ENCODE results near the gene ZNF438. TPM values are rescaled to one million over a fixed set of nuclear protein-coding genes. Genes with fewer than 3 reads are reported as not detected.
A peak's percentile ranks its signal among the peaks of the same experiment; 100 is the strongest.

ZNF438 gene
- total RNA-seq, 1 experiment from 2014 or later: 0.83 TPM

DNA sequence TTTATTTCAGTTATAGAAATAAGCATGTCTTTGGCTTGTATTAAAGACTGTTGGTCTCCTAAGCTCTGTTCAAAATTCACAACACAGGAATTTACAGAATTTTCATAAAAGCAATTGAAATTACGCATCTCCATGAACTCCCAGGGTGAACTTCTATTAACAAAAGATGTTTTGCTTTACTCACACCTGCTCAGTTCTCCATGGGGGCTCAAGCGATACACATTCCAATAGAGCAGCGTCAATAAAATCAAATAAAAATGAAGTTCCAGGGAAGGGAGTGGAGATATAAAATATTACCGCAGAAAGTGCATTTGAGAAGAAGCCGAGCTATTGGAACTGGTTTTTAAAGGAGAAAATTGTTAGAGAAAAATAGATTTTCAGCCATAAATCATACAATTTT lies 41.5 kb upstream of the ZNF438 start:
- H4K8ac ChIP-seq (replicated peaks; ENCODE audit: insufficient read length, low read depth, low read length): no peak overlapping the region

More for the DNA sequence above, 41.5 kb upstream of the ZNF438 start:
- Mint-ChIP-seq H3K36me3 (ENCODE audit: insufficient read depth in 1 of 3, low read depth in 3 of 3) (peaks cover 0 to 4% (median 0%) of the 10 kb centered on the region in 3 experiments; a peak in 1 of 7 replicates), H3K9me3 (peaks cover 0 to 2% of the 10 kb centered on the region in 2 experiments; a peak in 2 of 5 replicates), H3K4me3 (no peak overlapping the region), H3K4me1 (peaks cover 28 to 37% of the 10 kb centered on the region in 2 experiments), H3K27ac (peak overlapping the region in 2 of 3 experiments; percentile 62 to 94; a peak in 4 of 7 replicates), H3K27me3 (ENCODE audit: low read depth) (no peaks in the 10 kb centered on the region; the same call in 1 of the 2 replicates)
- H2AK5ac ChIP-seq (ENCODE audit: insufficient read length, low read length): no peak overlapping the region
- H4K91ac ChIP-seq (ENCODE audit: insufficient read length, low read depth, low read length): no peak overlapping the region
- H3K4ac ChIP-seq (ENCODE audit: low read depth, low read length): no peak overlapping the region
- H4K20me1 ChIP-seq (ENCODE audit: control insufficient read depth, insufficient read depth, insufficient read length): no peaks in the 10 kb centered on the region
- no peak overlapping the region for H2AFZ ChIP-seq (ENCODE audit: low read length)
- H3T11ph ChIP-seq (ENCODE audit: low read length): no peak overlapping the region
- H2BK5ac ChIP-seq (ENCODE audit: insufficient read length, low read length): no peak overlapping the region
- H4K5ac ChIP-seq (ENCODE audit: insufficient read length, low read depth, low read length): no peak overlapping the region
- H3K4me1 ChIP-seq (ENCODE audit: insufficient read depth, low read length): peaks cover 6% of the 10 kb centered on the region; the same call in 1 of the 2 replicates
- no peak overlapping the region for H2BK15ac ChIP-seq (ENCODE audit: low read depth, low read length)
- no peak overlapping the region for H3K14ac ChIP-seq (ENCODE audit: insufficient read depth, low read length)
- H3K56ac ChIP-seq (ENCODE audit: insufficient read length, low read depth, low read length): no peak overlapping the region
- WGBS (ENCODE audit: extremely low coverage, insufficient read length, low lambda C conversion rate): no CpG with 5 or more reads among the region's 5 CpGs
- H2BK20ac ChIP-seq (ENCODE audit: low read depth, low read length, poor library complexity, severe bottlenecking): no peak overlapping the region
- DNase-seq: no peak
- no peak overlapping the region for H3K9ac ChIP-seq (ENCODE audit: extremely low read depth, insufficient read length, low read length)
- no peaks in the 10 kb centered on the region for H3K79me1 ChIP-seq (ENCODE audit: insufficient read depth, low read depth, low read length, poor library complexity, severe bottlenecking)
- H3K18ac ChIP-seq (ENCODE audit: insufficient read length, low read depth, low read length): no peak overlapping the region
- no peak overlapping the region for H3K23ac ChIP-seq (ENCODE audit: insufficient read length, low read depth, low read length)
- H3K79me2 ChIP-seq (ENCODE audit: insufficient read depth, low read length): no peaks in the 10 kb centered on the region
- no peak overlapping the region for H2BK12ac ChIP-seq (ENCODE audit: insufficient read length, low read depth, low read length)
- H3K27me3 ChIP-seq (ENCODE audit: insufficient read depth, low read length): no peaks in the 10 kb centered on the region; the same call in 1 of the 2 replicates
- H3K9me3 ChIP-seq (ENCODE audit: control insufficient read depth, low read depth, low read length): no peaks in the 10 kb centered on the region
- no peak overlapping the region for H3K27ac ChIP-seq (ENCODE audit: insufficient read length, low read depth, low read length)
- H3K4me2 ChIP-seq (ENCODE audit: insufficient read depth, insufficient read length, low read length): no peak overlapping the region
- TF ChIP-seq, protein P1, sequence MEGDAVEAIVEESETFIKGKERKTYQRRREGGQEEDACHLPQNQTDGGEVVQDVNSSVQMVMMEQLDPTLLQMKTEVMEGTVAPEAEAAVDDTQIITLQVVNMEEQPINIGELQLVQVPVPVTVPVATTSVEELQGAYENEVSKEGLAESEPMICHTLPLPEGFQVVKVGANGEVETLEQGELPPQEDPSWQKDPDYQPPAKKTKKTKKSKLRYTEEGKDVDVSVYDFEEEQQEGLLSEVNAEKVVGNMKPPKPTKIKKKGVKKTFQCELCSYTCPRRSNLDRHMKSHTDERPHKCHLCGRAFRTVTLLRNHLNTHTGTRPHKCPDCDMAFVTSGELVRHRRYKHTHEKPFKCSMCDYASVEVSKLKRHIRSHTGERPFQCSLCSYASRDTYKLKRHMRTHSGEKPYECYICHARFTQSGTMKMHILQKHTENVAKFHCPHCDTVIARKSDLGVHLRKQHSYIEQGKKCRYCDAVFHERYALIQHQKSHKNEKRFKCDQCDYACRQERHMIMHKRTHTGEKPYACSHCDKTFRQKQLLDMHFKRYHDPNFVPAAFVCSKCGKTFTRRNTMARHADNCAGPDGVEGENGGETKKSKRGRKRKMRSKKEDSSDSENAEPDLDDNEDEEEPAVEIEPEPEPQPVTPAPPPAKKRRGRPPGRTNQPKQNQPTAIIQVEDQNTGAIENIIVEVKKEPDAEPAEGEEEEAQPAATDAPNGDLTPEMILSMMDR (conservative IDR thresholded peaks at IDR 0.05): no peak
- no peak overlapping the region for H2BK120ac ChIP-seq (ENCODE audit: low read depth, low read length, poor library complexity, severe bottlenecking)
- no peaks in the 10 kb centered on the region for H3K23me2 ChIP-seq (ENCODE audit: insufficient read length, low read depth, low read length, poor library complexity, severe bottlenecking)
